Hindlimb muscle (tissue), 1 donor: ENCODE results near the gene SRRD. TPM values are rescaled to one million over a fixed set of nuclear protein-coding genes. Genes with fewer than 3 reads are reported as not detected.

Experiments
- DNase-seq: peaks from one replicate; pipeline ENCODE4 v3.0.0-alpha.2; 2013
- polyA plus RNA-seq: library from polyadenylated mRNA; unstranded; fragments of 120-200 nt; gene quantifications from one replicate; pipeline ENCODE4 v1.2.1, GENCODE V29; 2013; ENCODE audit not compliant: insufficient read length

SRRD gene
- polyA plus RNA-seq, 1 donor, result 21.5 TPM

GRCh38 chr22:26453812-26454500, 29.7 kb upstream of the SRRD start:
- no peak for DNase-seq

- no peak for DNase-seq
These were observed 25.9 kb upstream of the SRRD start for GRCh38 chr22:26457661-26458272.

- DNase-seq, result no peak
These were observed 23.5 kb upstream of the SRRD start for GRCh38 chr22:26460202-26460601.

- DNase-seq, result peak; percentile 44
These were observed 22.4 kb upstream of the SRRD start for GRCh38 chr22:26461188-26461810.

- no peak for DNase-seq
These were observed 21.6 kb upstream of the SRRD start for GRCh38 chr22:26462051-26462450.

GRCh38 chr22:26462641-26463040, 21.0 kb upstream of the SRRD start:
- no peak for DNase-seq

GRCh38 chr22:26463101-26463661, 20.5 kb upstream of the SRRD start:
- no peak for DNase-seq

GRCh38 chr22:26463688-26464087, 20.0 kb upstream of the SRRD start:
- no peak for DNase-seq

- no peak for DNase-seq
These were observed 19.4 kb upstream of the SRRD start for GRCh38 chr22:26464312-26464711.

- no peak for DNase-seq
These were observed 17.5 kb upstream of the SRRD start for GRCh38 chr22:26466196-26466595.

- DNase-seq, result no peak
These were observed 12.9 kb upstream of the SRRD start for GRCh38 chr22:26470807-26471206.

GRCh38 chr22:26471522-26471921, 12.2 kb upstream of the SRRD start:
- no peak for DNase-seq

GRCh38 chr22:26474682-26475081, 9.0 kb upstream of the SRRD start:
- DNase-seq, result no peak

GRCh38 chr22:26476705-26477340, 6.9 kb upstream of the SRRD start:
- no peak for DNase-seq

- no peak for DNase-seq
These were observed 6.3 kb upstream of the SRRD start for GRCh38 chr22:26477341-26477731.

- DNase-seq, result no peak
These were observed 4.5 kb upstream of the SRRD start for GRCh38 chr22:26479043-26479791.

- DNase-seq, result no peak
These were observed 3.7 kb upstream of the SRRD start for GRCh38 chr22:26479792-26480610.

- DNase-seq, result no peak
These were observed 3.1 kb upstream of the SRRD start for GRCh38 chr22:26480611-26480932.

- no peak for DNase-seq
These were observed 2.5 kb upstream of the SRRD start for GRCh38 chr22:26481112-26481693.

GRCh38 chr22:26481694-26482093, 2.0 kb upstream of the SRRD start:
- DNase-seq, result no peak

- no peak for DNase-seq
These were observed 1.5 kb upstream of the SRRD start for GRCh38 chr22:26482161-26482560.
